Naive thymus-derived CD4-positive, alpha-beta T cell (primary cell): Measurements from ENCODE around the gene TEX29. TPM values are rescaled to one million over a fixed set of nuclear protein-coding genes. Genes with fewer than 3 reads are reported as not detected.
A peak's percentile ranks its signal among the peaks of the same experiment; 100 is the strongest.

ENCODE experiments used
- ATAC-seq: fragments of 150-1000 bp; cut with Tn5 transposase; 2 replicates; pipeline ENCODE4 v1.10.0; 2021; ENCODE audit warnings: mild to moderate bottlenecking, moderate library complexity
- CTCF ChIA-PET: fragments of 350-600 bp; sonication (Branson Sonifier 250); formaldehyde crosslinking; loops from one replicate; lab custom pipeline; 2021; ENCODE audit warnings: antibody characterized with exemption; lab: Charles Lee
- POLR2A ChIA-PET: fragments of 350-600 bp; sonication (Branson Sonifier 250); formaldehyde crosslinking; loops from one replicate; lab custom pipeline; 2021; ENCODE audit warnings: antibody characterized with exemption, inconsistent platforms; lab: Charles Lee
- DNase-seq, 9 donors: peaks; one replicate each; pipeline versions ENCODE4 v3.0.0 to v3.0.0-alpha.2; 2020 to 2022; ENCODE audit warnings: mixed read lengths in 1 of 9
- H3K27ac ChIP-seq: one replicate; pipeline ENCODE4 v1.7.0; 2013; ENCODE audit warnings: mild to moderate bottlenecking, low read depth, low read length, moderate library complexity
- H3K27me3 ChIP-seq, 2 donors: one replicate each; pipeline ENCODE4 v1.7.0; 2013; ENCODE audit warnings: low read length in 2 of 2, mild to moderate bottlenecking in 2 of 2, moderate library complexity in 2 of 2; ENCODE audit not compliant: control insufficient read depth in 2 of 2, insufficient read depth in 2 of 2
- H3K36me3 ChIP-seq, 3 experiments: 1 replicate in 2 of 3; 2 replicates in 1 of 3; pipeline ENCODE4 v1.7.0; 2013; ENCODE audit warnings: low read length in 3 of 3, mild to moderate bottlenecking in 3 of 3, moderate library complexity in 1 of 3; ENCODE audit not compliant: insufficient read depth in 3 of 3, control insufficient read depth in 2 of 3
- H3K4me1 ChIP-seq, 2 donors: one replicate each; pipeline ENCODE4 v1.7.0; 2013; ENCODE audit warnings: low read length in 2 of 2, mild to moderate bottlenecking in 2 of 2, moderate library complexity in 1 of 2; ENCODE audit not compliant: control insufficient read depth in 2 of 2, insufficient read depth in 2 of 2
- H3K4me3 ChIP-seq: 2 replicates; pipeline ENCODE4 v1.7.0; 2013; ENCODE audit warnings: mild to moderate bottlenecking, low read length
- H3K9me3 ChIP-seq, 3 experiments: 1 replicate in 2 of 3; 2 replicates in 1 of 3; pipeline ENCODE4 v1.7.0; 2013; ENCODE audit warnings: low read length in 3 of 3; ENCODE audit not compliant: control insufficient read depth in 2 of 3
- H3K27ac Mint-ChIP-seq, 9 donors: one replicate each; pipeline ENCODE4 v1.8.0; 2020 to 2022; ENCODE audit warnings: mixed read lengths in 9 of 9, mild to moderate bottlenecking in 8 of 9, moderate library complexity in 5 of 9, inconsistent platforms in 2 of 9
- H3K27me3 Mint-ChIP-seq, 5 donors: one replicate each; pipeline ENCODE4 v1.8.0; 2021 to 2022; ENCODE audit warnings: mixed read lengths in 5 of 5, mild to moderate bottlenecking in 1 of 5
- H3K36me3 Mint-ChIP-seq, 5 donors: one replicate each; pipeline ENCODE4 v1.8.0; 2020 to 2022; ENCODE audit warnings: mixed read lengths in 5 of 5, mild to moderate bottlenecking in 3 of 5, inconsistent platforms in 1 of 5
- H3K4me1 Mint-ChIP-seq, 7 donors: one replicate each; pipeline ENCODE4 v1.8.0; 2020 to 2022; ENCODE audit warnings: mixed read lengths in 7 of 7, mild to moderate bottlenecking in 3 of 7, inconsistent platforms in 1 of 7
- H3K4me3 Mint-ChIP-seq, 10 donors: one replicate each; pipeline ENCODE4 v1.8.0; 2020 to 2022; ENCODE audit warnings: mild to moderate bottlenecking in 10 of 10, mixed read lengths in 10 of 10, moderate library complexity in 6 of 10, inconsistent platforms in 2 of 10
- H3K9me3 Mint-ChIP-seq, 11 donors: one replicate each; pipeline ENCODE4 v1.8.0; 2020 to 2022; ENCODE audit warnings: mixed read lengths in 11 of 11, mild to moderate bottlenecking in 4 of 11, inconsistent platforms in 1 of 11, moderate library complexity in 1 of 11
- intact Hi-C, 2 donors: fragments of 100-400 bp; cut with micrococcal nuclease; formaldehyde crosslinking; loops; one replicate each; pipeline ENCODE4 v1.15.1; 2023
- polyA plus RNA-seq, 2 donors: library from polyadenylated mRNA; unstranded; fragments of 300-500 nt; fragmentation: Illumina TruSeq; gene quantifications; one replicate each; pipeline ENCODE4 v1.2.3, GENCODE V29; 2021
- total RNA-seq, 6 experiments: library from RNA in 5 of 6; stranded (reverse) in 5 of 6; gene quantifications; 1 replicate in 5 of 6; 2 replicates in 1 of 6; pipeline ENCODE4 v1.2.3 and lab custom pipeline; 2021 to 2026

TEX29 gene
- total and polyA plus RNA-seq, 7 experiments from 2014 or later: 0.34 to 1.5 (median 0.64) TPM; not detected in 2

- Histone ChIP-seq H3K4me3 (no peak overlapping the region), H3K36me3 (no peaks in the 10 kb centered on the region), H3K27me3 (no peaks in the 10 kb centered on the region), H3K4me1 (no peaks in the 10 kb centered on the region), H3K9me3 (no peaks in the 10 kb centered on the region), H3K27ac (no peak overlapping the region)
- Mint-ChIP-seq H3K9me3 (peaks cover 0 to 4% (median 0%) of the 10 kb centered on the region in 11 donors), H3K4me1 (no peaks in the 10 kb centered on the region), H3K27ac (peak overlapping the region in 1 of 9 donors; percentile 73), H3K4me3 (no peak overlapping the region), H3K27me3 (no peaks in the 10 kb centered on the region), H3K36me3 (peaks cover 0 to 23% (median 12%) of the 10 kb centered on the region in 5 donors)
- intact Hi-C loops: no loop called here
- ATAC-seq (no peak), DNase-seq (no peak)
- ChIA-PET CTCF (interaction anchor here (0.6 kb wide), 1 partner anchor 19 kb away, joined by 4 read pairs; no protein-coding TSS in a partner anchor), POLR2A (no interaction called here)
These were observed 24.2 kb downstream of the TEX29 start for GRCh38 chr13:111344471-111345191.

- no peaks in the 10 kb centered on the region for H3K4me1 ChIP-seq
- intact Hi-C loops: no loop called here
- no peaks in the 10 kb centered on the region for H3K27me3 ChIP-seq
- H3K9me3 Mint-ChIP-seq: peaks cover 0 to 3% (median 0%) of the 10 kb centered on the region in 11 donors
- H3K27me3 Mint-ChIP-seq: peaks cover 0 to 1% (median 0%) of the 10 kb centered on the region in 5 donors
- H3K27ac Mint-ChIP-seq: no peak overlapping the region
- H3K36me3 ChIP-seq: no peaks in the 10 kb centered on the region
- POLR2A ChIA-PET: no interaction called here
- no peak overlapping the region for H3K27ac ChIP-seq
- H3K9me3 ChIP-seq: no peaks in the 10 kb centered on the region
- peaks cover 0 to 21% (median 10%) of the 10 kb centered on the region in 5 donors for H3K36me3 Mint-ChIP-seq
- H3K4me1 Mint-ChIP-seq: no peaks in the 10 kb centered on the region
- CTCF ChIA-PET: no interaction called here
- no peak overlapping the region for H3K4me3 ChIP-seq
- no peak for ATAC-seq
- H3K4me3 Mint-ChIP-seq: no peak overlapping the region
- no peak for DNase-seq
These were observed 25.2 kb downstream of the TEX29 start for GRCh38 chr13:111345682-111346081.

- DNase-seq (no peak), ATAC-seq (no peak)
- Histone ChIP-seq H3K4me3 (no peak overlapping the region), H3K36me3 (no peaks in the 10 kb centered on the region), H3K27ac (no peak overlapping the region), H3K9me3 (no peaks in the 10 kb centered on the region), H3K4me1 (no peaks in the 10 kb centered on the region), H3K27me3 (no peaks in the 10 kb centered on the region)
- peaks cover 0 to 24% (median 10%) of the 10 kb centered on the region in 5 donors for H3K36me3 Mint-ChIP-seq
- no peak overlapping the region for H3K4me3 Mint-ChIP-seq
- H3K4me1 Mint-ChIP-seq: no peaks in the 10 kb centered on the region
- peaks cover 0 to 3% (median 0%) of the 10 kb centered on the region in 11 donors for H3K9me3 Mint-ChIP-seq
- ChIA-PET POLR2A (no interaction called here), CTCF (no interaction called here)
- intact Hi-C loops: no loop called here
- H3K27ac Mint-ChIP-seq: peak overlapping the region in 1 of 9 donors; percentile 43
- peaks cover 0 to 3% (median 0%) of the 10 kb centered on the region in 5 donors for H3K27me3 Mint-ChIP-seq
These were observed 25.7 kb downstream of the TEX29 start for GRCh38 chr13:111346101-111346680.

- Mint-ChIP-seq H3K36me3 (peaks cover 1 to 24% (median 17%) of the 10 kb centered on the region in 5 donors), H3K4me3 (no peak overlapping the region), H3K27me3 (peaks cover 0 to 12% (median 0%) of the 10 kb centered on the region in 5 donors), H3K9me3 (peaks cover 0 to 11% (median 4%) of the 10 kb centered on the region in 11 donors), H3K4me1 (no peaks in the 10 kb centered on the region), H3K27ac (peak overlapping the region in 1 of 9 donors; percentile 71)
- Histone ChIP-seq H3K27ac (no peak overlapping the region), H3K27me3 (no peaks in the 10 kb centered on the region), H3K36me3 (no peaks in the 10 kb centered on the region), H3K4me1 (no peaks in the 10 kb centered on the region), H3K9me3 (no peaks in the 10 kb centered on the region), H3K4me3 (no peak overlapping the region)
- ChIA-PET POLR2A (no interaction called here), CTCF (no interaction called here)
- DNase-seq (no peak), ATAC-seq (no peak)
- intact Hi-C loops: no loop called here
These were observed 27.0 kb downstream of the TEX29 start for GRCh38 chr13:111347438-111347837.

- Histone ChIP-seq H3K27ac (no peak overlapping the region), H3K27me3 (no peaks in the 10 kb centered on the region), H3K36me3 (no peaks in the 10 kb centered on the region), H3K9me3 (no peaks in the 10 kb centered on the region), H3K4me3 (no peak overlapping the region), H3K4me1 (no peaks in the 10 kb centered on the region)
- ATAC-seq (no peak), DNase-seq (no peak)
- H3K27me3 Mint-ChIP-seq: peaks cover 0 to 20% (median 0%) of the 10 kb centered on the region in 5 donors
- peaks cover 0 to 13% (median 4%) of the 10 kb centered on the region in 11 donors for H3K9me3 Mint-ChIP-seq
- intact Hi-C loops: no loop called here
- ChIA-PET CTCF (no interaction called here), POLR2A (no interaction called here)
- H3K4me3 Mint-ChIP-seq: no peak overlapping the region
- H3K4me1 Mint-ChIP-seq: peaks cover 2 to 17% (median 13%) of the 10 kb centered on the region in 7 donors
- peaks cover 0 to 11% (median 7%) of the 10 kb centered on the region in 5 donors for H3K36me3 Mint-ChIP-seq
- H3K27ac Mint-ChIP-seq: no peak overlapping the region
These were observed 33.1 kb downstream of the TEX29 start for GRCh38 chr13:111353508-111353907.

- no peak overlapping the region for H3K27ac ChIP-seq
- Mint-ChIP-seq H3K4me3 (peak overlapping the region in 5 of 10 donors; percentile 14 to 56 (median 19)), H3K27ac (peak overlapping the region in 5 of 9 donors; percentile 15 to 44 (median 39)), H3K27me3 (peaks cover 0 to 20% (median 0%) of the 10 kb centered on the region in 5 donors), H3K4me1 (peaks cover 2 to 17% (median 13%) of the 10 kb centered on the region in 7 donors), H3K9me3 (peaks cover 0 to 13% (median 4%) of the 10 kb centered on the region in 11 donors), H3K36me3 (peaks cover 0 to 11% (median 4%) of the 10 kb centered on the region in 5 donors)
- H3K9me3 ChIP-seq: no peaks in the 10 kb centered on the region
- ChIA-PET CTCF (no interaction called here), POLR2A (no interaction called here)
- H3K27me3 ChIP-seq: no peaks in the 10 kb centered on the region
- H3K4me3 ChIP-seq: no peak overlapping the region
- peak in 3 of 9 donors; percentile 10 to 25 (median 11) for DNase-seq
- ATAC-seq: peak; percentile 32
- no peaks in the 10 kb centered on the region for H3K4me1 ChIP-seq
- intact Hi-C loops: no loop called here
- H3K36me3 ChIP-seq: no peaks in the 10 kb centered on the region
These were observed 34.3 kb downstream of the TEX29 start for GRCh38 chr13:111354789-111355188.
